Measurements from ENCODE around the gene NACC2.

- TF ChIP-seq POLR2A (IDR thresholded peaks at IDR 0.05): no peak
- TF ChIP-seq, protein P1, sequence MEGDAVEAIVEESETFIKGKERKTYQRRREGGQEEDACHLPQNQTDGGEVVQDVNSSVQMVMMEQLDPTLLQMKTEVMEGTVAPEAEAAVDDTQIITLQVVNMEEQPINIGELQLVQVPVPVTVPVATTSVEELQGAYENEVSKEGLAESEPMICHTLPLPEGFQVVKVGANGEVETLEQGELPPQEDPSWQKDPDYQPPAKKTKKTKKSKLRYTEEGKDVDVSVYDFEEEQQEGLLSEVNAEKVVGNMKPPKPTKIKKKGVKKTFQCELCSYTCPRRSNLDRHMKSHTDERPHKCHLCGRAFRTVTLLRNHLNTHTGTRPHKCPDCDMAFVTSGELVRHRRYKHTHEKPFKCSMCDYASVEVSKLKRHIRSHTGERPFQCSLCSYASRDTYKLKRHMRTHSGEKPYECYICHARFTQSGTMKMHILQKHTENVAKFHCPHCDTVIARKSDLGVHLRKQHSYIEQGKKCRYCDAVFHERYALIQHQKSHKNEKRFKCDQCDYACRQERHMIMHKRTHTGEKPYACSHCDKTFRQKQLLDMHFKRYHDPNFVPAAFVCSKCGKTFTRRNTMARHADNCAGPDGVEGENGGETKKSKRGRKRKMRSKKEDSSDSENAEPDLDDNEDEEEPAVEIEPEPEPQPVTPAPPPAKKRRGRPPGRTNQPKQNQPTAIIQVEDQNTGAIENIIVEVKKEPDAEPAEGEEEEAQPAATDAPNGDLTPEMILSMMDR (IDR thresholded peaks at IDR 0.05): no peak
Measured at GRCh38 chr9:135968083-135968476, 127.0 kb downstream of the NACC2 start.
